Measurements from ENCODE around the gene SOST.

The SOST gene

DNA sequence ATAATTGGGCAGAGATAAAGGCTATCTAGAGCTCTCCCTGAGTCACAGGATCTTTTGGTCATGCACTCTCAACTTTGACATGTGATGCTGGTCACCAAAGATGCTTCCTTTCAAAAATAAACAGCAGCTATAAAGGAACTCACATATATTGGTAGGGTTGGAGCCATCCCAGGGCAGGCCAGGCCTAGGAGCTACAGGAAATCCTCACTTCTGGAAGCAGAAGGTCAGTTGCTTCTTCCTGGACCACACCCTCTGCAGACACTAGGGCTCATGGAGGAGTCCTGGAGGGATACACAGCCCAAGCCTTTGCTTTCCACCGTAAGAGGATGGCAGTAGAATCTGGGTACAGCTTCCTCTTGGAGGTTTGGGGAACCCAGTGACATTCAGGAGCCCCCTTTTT, 24.6 kb downstream of the SOST start:
- no peak for TF ChIP-seq TAF1 (IDR thresholded peaks at IDR 0.05; ENCODE audit: low read depth, low read length)
- no peak for TF ChIP-seq POLR2A (IDR thresholded peaks at IDR 0.05; ENCODE audit: low read depth, low read length)
- FAIRE-seq (no peak), DNase-seq (ENCODE audit: insufficient read length, low spot score) (no peak)

DNA sequence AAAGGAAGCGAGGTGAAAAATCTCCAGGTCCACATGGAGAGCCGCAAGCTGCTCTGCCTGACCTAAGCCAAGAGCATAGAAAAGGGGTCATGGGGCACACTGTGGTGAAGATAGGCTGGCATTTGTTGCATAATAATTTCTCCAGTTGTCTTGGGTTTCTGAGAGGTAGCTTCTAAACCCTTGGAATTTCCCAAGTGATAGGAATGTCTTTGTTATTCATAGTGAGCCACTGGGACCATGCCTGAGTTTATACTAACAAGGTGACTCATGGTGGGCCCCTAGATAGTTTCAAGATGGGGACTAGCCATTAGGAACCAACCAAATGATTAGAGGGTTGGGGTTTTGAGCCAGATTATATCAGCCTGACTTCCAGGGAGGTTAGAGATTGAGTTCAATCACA, 25.6 kb downstream of the SOST start:
- no peak for DNase-seq (ENCODE audit: insufficient read length, low spot score)
- TF ChIP-seq PAX5 (IDR thresholded peaks at IDR 0.05; ENCODE audit: insufficient read depth, low read length, severe bottlenecking) (no peak), POU2F2 (IDR thresholded peaks at IDR 0.05; ENCODE audit: low read depth, low read length) (no peak), POLR2AphosphoS5 (IDR thresholded peaks at IDR 0.05; ENCODE audit: low read depth, low read length) (no peak), TAF1 (IDR thresholded peaks at IDR 0.05; ENCODE audit: low read depth, low read length) (no peak), POLR2A (IDR thresholded peaks at IDR 0.05; ENCODE audit: low read depth, low read length) (no peak), SPI1 (IDR thresholded peaks at IDR 0.05; ENCODE audit: low read depth, low read length) (no peak)
- no peak for FAIRE-seq

DNA sequence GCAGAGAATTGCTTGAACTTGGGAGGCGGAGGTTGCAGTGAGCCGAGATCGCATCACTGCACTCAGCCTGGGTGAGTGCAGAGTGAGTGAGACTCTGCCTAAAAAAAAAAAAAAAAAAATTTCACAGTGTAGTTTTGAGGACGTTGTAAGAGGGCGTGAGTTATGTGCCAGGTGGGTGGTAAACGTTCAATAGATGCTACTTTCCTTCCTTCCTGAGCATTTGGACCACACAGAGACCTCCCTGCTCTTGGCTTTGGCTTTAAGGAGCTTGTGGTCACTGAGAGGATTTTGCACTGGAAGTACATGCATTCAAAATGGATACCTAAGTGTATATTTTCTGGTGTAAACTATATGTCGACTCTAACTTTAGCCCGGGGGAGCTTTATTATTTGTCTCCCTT, 30.5 kb downstream of the SOST start:
- FAIRE-seq (no peak), DNase-seq (ENCODE audit: insufficient read length, low spot score) (no peak)
- TF ChIP-seq SPI1 (IDR thresholded peaks at IDR 0.05; ENCODE audit: low read depth, low read length) = no peak
- TF ChIP-seq PAX5 (IDR thresholded peaks at IDR 0.05; ENCODE audit: insufficient read depth, low read length, severe bottlenecking) = no peak
- no peak for TF ChIP-seq TAF1 (IDR thresholded peaks at IDR 0.05; ENCODE audit: low read depth, low read length)
- TF ChIP-seq POLR2AphosphoS5 (IDR thresholded peaks at IDR 0.05; ENCODE audit: low read depth, low read length) = no peak
- no peak for TF ChIP-seq POLR2A (IDR thresholded peaks at IDR 0.05; ENCODE audit: low read depth, low read length)
- TF ChIP-seq POU2F2 (IDR thresholded peaks at IDR 0.05; ENCODE audit: low read depth, low read length) = no peak

GRCh38 chr17:43723697-43724359, 34.8 kb downstream of the SOST start:
- FAIRE-seq = no peak
- no peak for TF ChIP-seq SPI1 (IDR thresholded peaks at IDR 0.05; ENCODE audit: low read depth, low read length)
- TF ChIP-seq PAX5 (IDR thresholded peaks at IDR 0.05; ENCODE audit: insufficient read depth, low read length, severe bottlenecking) = no peak
- TF ChIP-seq POU2F2 (IDR thresholded peaks at IDR 0.05; ENCODE audit: low read depth, low read length) = no peak
- TF ChIP-seq TAF1 (IDR thresholded peaks at IDR 0.05; ENCODE audit: low read depth, low read length) = no peak
- TF ChIP-seq POLR2AphosphoS5 (IDR thresholded peaks at IDR 0.05; ENCODE audit: low read depth, low read length) = no peak
- TF ChIP-seq POLR2A (IDR thresholded peaks at IDR 0.05; ENCODE audit: low read depth, low read length) = no peak

DNA sequence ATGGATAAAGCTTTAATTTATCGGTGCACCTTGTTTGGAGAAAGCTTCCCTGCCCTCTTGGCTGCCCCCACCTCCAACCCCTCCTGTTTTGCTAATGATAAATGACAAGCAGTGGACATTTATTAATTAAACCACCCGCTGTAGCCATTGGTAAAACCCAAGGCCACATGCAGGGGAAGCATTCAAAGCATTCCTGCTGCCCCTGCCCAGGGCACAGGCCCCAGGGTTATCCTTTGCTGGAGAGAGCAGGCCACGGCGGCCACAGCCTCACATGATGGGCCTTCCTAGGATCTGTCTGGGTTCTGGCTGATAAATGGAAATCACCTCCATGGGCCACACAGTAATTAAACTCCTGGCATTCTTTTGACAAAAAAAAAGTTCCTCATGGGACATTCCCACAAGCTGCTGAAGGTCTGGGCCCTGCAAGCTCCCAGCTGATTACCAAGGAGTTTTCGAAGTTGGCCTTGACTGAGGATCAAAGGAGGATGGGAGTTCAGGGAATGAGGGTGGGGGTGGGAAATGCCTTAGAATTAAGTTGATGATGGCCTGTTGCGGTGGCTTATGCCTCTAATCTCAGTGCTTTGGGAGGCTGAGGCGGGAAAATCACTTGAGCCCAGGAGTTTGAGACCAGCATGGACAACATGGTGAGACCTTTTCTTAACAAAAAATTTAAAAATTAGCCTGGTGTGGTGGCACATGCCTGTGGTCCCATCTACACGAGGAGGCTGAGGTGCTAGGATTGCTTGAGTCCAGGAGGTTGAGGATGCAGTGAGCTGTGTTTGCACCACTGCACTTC, 35.5 kb downstream of the SOST start:
- FAIRE-seq (no peak), DNase-seq (ENCODE audit: insufficient read length, low spot score) (no peak)
- no peak for TF ChIP-seq TAF1 (IDR thresholded peaks at IDR 0.05; ENCODE audit: low read depth, low read length)
- no peak for TF ChIP-seq SPI1 (IDR thresholded peaks at IDR 0.05; ENCODE audit: low read depth, low read length)
- no peak for TF ChIP-seq PAX5 (IDR thresholded peaks at IDR 0.05; ENCODE audit: insufficient read depth, low read length, severe bottlenecking)
- TF ChIP-seq POLR2AphosphoS5 (IDR thresholded peaks at IDR 0.05; ENCODE audit: low read depth, low read length) = no peak
- TF ChIP-seq POLR2A (IDR thresholded peaks at IDR 0.05; ENCODE audit: low read depth, low read length) = no peak

More at GRCh38 chr17:43723697-43724359, 34.8 kb downstream of the SOST start:
- DNase-seq (ENCODE audit: insufficient read length, low spot score) = no peak

GRCh38 chr17:43722269-43722619, 36.3 kb downstream of the SOST start:
- no peak for DNase-seq (ENCODE audit: insufficient read length, low spot score)
- no peak for FAIRE-seq
- no peak for TF ChIP-seq SPI1 (IDR thresholded peaks at IDR 0.05; ENCODE audit: low read depth, low read length)

GRCh38 chr17:43721537-43722268, 36.9 kb downstream of the SOST start:
- no peak for TF ChIP-seq POU2F2 (IDR thresholded peaks at IDR 0.05; ENCODE audit: low read depth, low read length)
- TF ChIP-seq TAF1 (IDR thresholded peaks at IDR 0.05; ENCODE audit: low read depth, low read length) = no peak
- TF ChIP-seq POLR2A (IDR thresholded peaks at IDR 0.05; ENCODE audit: low read depth, low read length) = no peak
- TF ChIP-seq PAX5 (IDR thresholded peaks at IDR 0.05; ENCODE audit: insufficient read depth, low read length, severe bottlenecking) = no peak
- no peak for TF ChIP-seq POLR2AphosphoS5 (IDR thresholded peaks at IDR 0.05; ENCODE audit: low read depth, low read length)
- TF ChIP-seq SPI1 (IDR thresholded peaks at IDR 0.05; ENCODE audit: low read depth, low read length) = no peak
- DNase-seq (ENCODE audit: insufficient read length, low spot score) = no peak
- FAIRE-seq = no peak

- DNase-seq (ENCODE audit: insufficient read length, low spot score) = peak; percentile 83
- TF ChIP-seq POU2F2 (IDR thresholded peaks at IDR 0.05; ENCODE audit: low read depth, low read length) (no peak), POLR2A (IDR thresholded peaks at IDR 0.05; ENCODE audit: low read depth, low read length) (peak; percentile 43), POLR2AphosphoS5 (IDR thresholded peaks at IDR 0.05; ENCODE audit: low read depth, low read length) (peak; percentile 62; the same call in 1 of the 2 replicates), SPI1 (IDR thresholded peaks at IDR 0.05; ENCODE audit: low read depth, low read length) (peak; percentile 26; the same call in 1 of the 2 replicates), TAF1 (IDR thresholded peaks at IDR 0.05; ENCODE audit: low read depth, low read length) (no peak), PAX5 (IDR thresholded peaks at IDR 0.05; ENCODE audit: insufficient read depth, low read length, severe bottlenecking) (no peak)
- no peak for FAIRE-seq
These were observed 38.1 kb downstream of the SOST start for GRCh38 chr17:43720311-43721060.

DNA sequence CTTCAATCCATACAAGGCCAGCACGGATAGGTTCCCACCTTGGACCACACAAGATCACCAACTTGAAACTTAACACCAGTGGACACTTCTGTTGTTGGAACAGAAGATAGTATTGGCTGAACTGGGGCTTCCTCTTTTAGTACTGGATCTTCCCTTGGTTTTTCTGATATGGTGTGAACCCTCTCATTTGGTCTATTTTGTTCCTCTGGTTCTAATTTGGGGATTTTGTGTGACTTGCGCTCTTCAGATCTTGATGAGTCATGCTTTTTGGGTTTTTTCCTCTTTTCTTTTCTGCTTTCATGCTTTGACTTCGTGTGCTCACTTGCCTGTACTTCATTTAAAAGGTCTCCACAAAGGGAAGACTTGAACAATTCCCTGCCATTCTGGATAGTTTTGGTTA, 39.0 kb downstream of the SOST start:
- peak; percentile 82 for TF ChIP-seq SPI1 (IDR thresholded peaks at IDR 0.05; ENCODE audit: low read depth, low read length)
- no peak for TF ChIP-seq POU2F2 (IDR thresholded peaks at IDR 0.05; ENCODE audit: low read depth, low read length)
- DNase-seq (ENCODE audit: insufficient read length, low spot score) (no peak), FAIRE-seq (peak; percentile 59)

Data from GM12891 (cell line).